Loucy (cell line): ENCODE results near the gene CHST12.
"Not testable (repeated sequence)": the region's sequence is repeated elsewhere in the genome, so short reads cannot be mapped to it uniquely, and the experiment has no call there.

Experiments
- H2AFZ ChIP-seq: fragments of 200-600 bp; sonication (generic); 2 replicates; pipeline ENCODE4 v1.6.0; 2016; ENCODE audit warnings: antibody characterized with exemption, mild to moderate bottlenecking, low read length, moderate library complexity
- H3F3A ChIP-seq: fragments of 200-600 bp; 2 replicates; pipeline ENCODE4 v1.6.0; 2016; ENCODE audit warnings: antibody characterized with exemption, low read depth, mild to moderate bottlenecking
- H3K27me3 ChIP-seq: fragments of 200-600 bp; sonication (generic); 2 replicates; pipeline ENCODE4 v1.6.1; 2014; ENCODE audit warnings: low read length, mild to moderate bottlenecking; ENCODE audit not compliant: insufficient read depth, poor library complexity, severe bottlenecking
- H3K36me3 ChIP-seq: fragments of 200-600 bp; sonication (generic); 2 replicates; pipeline ENCODE4 v1.6.1; 2016; ENCODE audit warnings: low read length; ENCODE audit not compliant: insufficient read depth
- H3K4me1 ChIP-seq: fragments of 200-600 bp; sonication (generic); 2 replicates; pipeline ENCODE4 v1.5.1; 2014; ENCODE audit warnings: low read length, mild to moderate bottlenecking; ENCODE audit not compliant: insufficient read depth, poor library complexity, severe bottlenecking
- H3K4me2 ChIP-seq: fragments of 200-600 bp; sonication (generic); 2 replicates; pipeline ENCODE4 v1.6.0; 2014; ENCODE audit warnings: antibody characterized with exemption, low read length, low read depth, mild to moderate bottlenecking; ENCODE audit not compliant: poor library complexity, severe bottlenecking
- H3K4me3 ChIP-seq: fragments of 200-600 bp; sonication (generic); 2 replicates; pipeline ENCODE4 v1.5.1; 2014; ENCODE audit warnings: low read length, mild to moderate bottlenecking, mixed read lengths; ENCODE audit not compliant: poor library complexity, severe bottlenecking
- H3K79me2 ChIP-seq: fragments of 200-600 bp; sonication (generic); 2 replicates; pipeline ENCODE4 v1.6.1; 2014; ENCODE audit warnings: low read length; ENCODE audit not compliant: insufficient read depth
- H3K9ac ChIP-seq: fragments of 200-600 bp; sonication (generic); 2 replicates; pipeline ENCODE4 v1.6.0; 2014; ENCODE audit warnings: mild to moderate bottlenecking, low read depth, low read length, moderate library complexity; ENCODE audit not compliant: poor library complexity, severe bottlenecking
- H3K9me2 ChIP-seq: fragments of 200-600 bp; sonication (generic); replicated peaks from 2 replicates; pipeline ENCODE4 v1.6.1; 2016; ENCODE audit warnings: low read depth, low read length, mixed read lengths
- H3K9me3 ChIP-seq: fragments of 200-600 bp; sonication (generic); 2 replicates; pipeline ENCODE4 v1.6.1; 2014; ENCODE audit warnings: mild to moderate bottlenecking, antibody characterized with exemption, low read length, low read depth; ENCODE audit not compliant: insufficient read depth
- H4K20me1 ChIP-seq: fragments of 200-600 bp; sonication (generic); 2 replicates; pipeline ENCODE4 v1.6.0; 2014; ENCODE audit warnings: antibody characterized with exemption, low read length, mild to moderate bottlenecking; ENCODE audit not compliant: insufficient read depth, poor library complexity, severe bottlenecking
- CTCF ChIP-seq: fragments of 200-600 bp; sonication (generic); conservative IDR thresholded peaks from 2 replicates; pipeline ENCODE4 v1.5.1; 2014; ENCODE audit warnings: mild to moderate bottlenecking, antibody characterized with exemption, low read length
- EZH2phosphoT487 ChIP-seq: fragments of 200-600 bp; IDR thresholded peaks from 2 replicates; pipeline ENCODE4 v1.6.1; 2018; ENCODE audit warnings: antibody characterized with exemption, mild to moderate bottlenecking, moderate library complexity, borderline replicate concordance

CHST12 gene

GRCh38 chr7:2412587-2413201 lies 9.3 kb downstream of the CHST12 start:
- Histone ChIP-seq H4K20me1 (peaks cover 80% of the 10 kb centered on the region), H3K27me3 (no peaks in the 10 kb centered on the region), H2AFZ (no peak overlapping the region), H3K4me2 (peak overlapping the region; percentile 90), H3K4me1 (peaks cover 81% of the 10 kb centered on the region), H3K36me3 (peaks cover 19% of the 10 kb centered on the region; the same call in 1 of the 2 replicates), H3F3A (peaks cover 17% of the 10 kb centered on the region), H3K79me2 (peaks cover 94% of the 10 kb centered on the region), H3K9ac (peak overlapping the region; percentile 47), H3K9me2 (no peaks in the 10 kb centered on the region), H3K4me3 (peak overlapping the region; percentile 41), H3K9me3 (no peaks in the 10 kb centered on the region)
- TF ChIP-seq EZH2phosphoT487 (no peak), CTCF (no peak)

- Histone ChIP-seq H3K4me1 (peaks cover 64% of the 10 kb centered on the region), H3K9me3 (no peaks in the 10 kb centered on the region), H3K9ac (no peak overlapping the region), H3K4me3 (no peak overlapping the region), H2AFZ (no peak overlapping the region), H3K4me2 (peak overlapping the region; percentile 10), H4K20me1 (peaks cover 90% of the 10 kb centered on the region), H3K27me3 (no peaks in the 10 kb centered on the region), H3K9me2 (no peaks in the 10 kb centered on the region), H3K79me2 (peaks cover 100% of the 10 kb centered on the region), H3K36me3 (peaks cover 30% of the 10 kb centered on the region; the same call in 1 of the 2 replicates), H3F3A (no peaks in the 10 kb centered on the region)
- TF ChIP-seq EZH2phosphoT487 (no peak), CTCF (no peak)
Observed at GRCh38 chr7:2416063-2416462, 12.7 kb downstream of the CHST12 start.

- peak overlapping the region; percentile 10 for H3K4me2 ChIP-seq
- H3K9me2 ChIP-seq, result no peaks in the 10 kb centered on the region
- peaks cover 100% of the 10 kb centered on the region for H3K79me2 ChIP-seq
- peaks cover 87% of the 10 kb centered on the region for H4K20me1 ChIP-seq
- H3K4me1 ChIP-seq, result peaks cover 59% of the 10 kb centered on the region
- H2AFZ ChIP-seq, result no peak overlapping the region
- no peak overlapping the region for H3K4me3 ChIP-seq
- no peaks in the 10 kb centered on the region for H3K9me3 ChIP-seq
- no peaks in the 10 kb centered on the region for H3F3A ChIP-seq
- no peak overlapping the region for H3K9ac ChIP-seq
- no peak for TF ChIP-seq CTCF
- TF ChIP-seq EZH2phosphoT487, result no peak
- H3K36me3 ChIP-seq, result peaks cover 30% of the 10 kb centered on the region; the same call in 1 of the 2 replicates
- H3K27me3 ChIP-seq, result no peaks in the 10 kb centered on the region
Observed at GRCh38 chr7:2416650-2417049, 13.2 kb downstream of the CHST12 start.

GRCh38 chr7:2417178-2417577 lies 13.8 kb downstream of the CHST12 start:
- peaks cover 54% of the 10 kb centered on the region for H3K4me1 ChIP-seq
- not testable (repeated sequence) for H3K9ac ChIP-seq

More at GRCh38 chr7:2417178-2417577, 13.8 kb downstream of the CHST12 start:
- not testable (repeated sequence) for H3K9me2 ChIP-seq, H3K4me3 ChIP-seq, H2AFZ ChIP-seq, H3K27me3 ChIP-seq, H3F3A ChIP-seq, H3K9me3 ChIP-seq
- peaks cover 34% of the 10 kb centered on the region; the same call in 1 of the 2 replicates for H3K36me3 ChIP-seq
- H3K79me2 ChIP-seq, result peaks cover 100% of the 10 kb centered on the region
- H3K4me2 ChIP-seq, result peak overlapping the region; percentile 61
- H4K20me1 ChIP-seq, result peaks cover 86% of the 10 kb centered on the region
